HG03571 (cell line): ENCODE measurements around the gene RSPO1.
"Not testable (repeated sequence)": the region's sequence is repeated elsewhere in the genome, so short reads cannot be mapped to it uniquely, and the experiment has no call there.

ENCODE experiments used
- ATAC-seq: cut with Tn5 transposase; IDR thresholded peaks from one replicate; pipeline ENCODE4 v1.9.1; 2021; ENCODE audit not compliant: unreplicated experiment

RSPO1 gene

GRCh38 chr1:37634244-37634991, at the start of gene RSPO1:
Gene RSPO1, minus strand, starts transcription at chr1:37634892. Its CDS starts 5,231 bp downstream, at chr1:37629661.
- no peak for ATAC-seq

GRCh38 chr1:37684182-37684581, 49.5 kb upstream of the RSPO1 start:
- not testable (repeated sequence) for ATAC-seq

GRCh38 chr1:37682334-37682987, 47.8 kb upstream of the RSPO1 start:
- ATAC-seq: no peak

- ATAC-seq: no peak
Observed at GRCh38 chr1:37680933-37681332, 46.2 kb upstream of the RSPO1 start.

GRCh38 chr1:37677808-37678207, 43.1 kb upstream of the RSPO1 start:
- no peak for ATAC-seq

GRCh38 chr1:37677143-37677439, 42.4 kb upstream of the RSPO1 start:
- ATAC-seq: no peak

GRCh38 chr1:37676281-37677142, 41.8 kb upstream of the RSPO1 start:
- ATAC-seq: no peak

GRCh38 chr1:37673920-37674319, 39.2 kb upstream of the RSPO1 start:
- no peak for ATAC-seq

- no peak for ATAC-seq
Observed at GRCh38 chr1:37672136-37672870, 37.6 kb upstream of the RSPO1 start.

GRCh38 chr1:37671261-37671660, 36.6 kb upstream of the RSPO1 start:
- ATAC-seq: no peak

GRCh38 chr1:37670133-37670532, 35.4 kb upstream of the RSPO1 start:
- no peak for ATAC-seq

GRCh38 chr1:37667023-37667671, 32.5 kb upstream of the RSPO1 start:
- ATAC-seq: no peak

- no peak for ATAC-seq
Observed at GRCh38 chr1:37666241-37666867, 31.7 kb upstream of the RSPO1 start.

- no peak for ATAC-seq
Observed at GRCh38 chr1:37663426-37664000, 28.8 kb upstream of the RSPO1 start.

GRCh38 chr1:37662031-37662755, 27.5 kb upstream of the RSPO1 start:
- no peak for ATAC-seq

GRCh38 chr1:37661401-37661800, 26.7 kb upstream of the RSPO1 start:
- no peak for ATAC-seq

- ATAC-seq: no peak
Observed at GRCh38 chr1:37660664-37661063, 26.0 kb upstream of the RSPO1 start.

GRCh38 chr1:37658486-37658885, 23.8 kb upstream of the RSPO1 start:
- no peak for ATAC-seq
